Keratinocyte (primary cell): ENCODE data around the gene MEF2A.

Source experiments
- EZH2 ChIP-seq: IDR thresholded peaks from one replicate; pipeline ENCODE4 v1.6.1; 2012; ENCODE audit warnings: inconsistent platforms, mild to moderate bottlenecking, low read length, moderate library complexity
- TF ChIP-seq, protein P1 (sequence below), 3 experiments: IDR thresholded peaks in 1 of 3; conservative IDR thresholded peaks in 1 of 3; optimal IDR thresholded peaks in 1 of 3; 2 replicates in 2 of 3; 3 replicates in 1 of 3; pipeline versions ENCODE3 to v1.5.1; 2011; ENCODE audit warnings: low read length in 3 of 3, mild to moderate bottlenecking in 3 of 3, moderate library complexity in 2 of 3, control low read depth in 1 of 3, inconsistent platforms in 1 of 3; ENCODE audit not compliant: insufficient read depth in 2 of 3; ENCODE audit errors: extremely low read depth in 1 of 3

DNA sequence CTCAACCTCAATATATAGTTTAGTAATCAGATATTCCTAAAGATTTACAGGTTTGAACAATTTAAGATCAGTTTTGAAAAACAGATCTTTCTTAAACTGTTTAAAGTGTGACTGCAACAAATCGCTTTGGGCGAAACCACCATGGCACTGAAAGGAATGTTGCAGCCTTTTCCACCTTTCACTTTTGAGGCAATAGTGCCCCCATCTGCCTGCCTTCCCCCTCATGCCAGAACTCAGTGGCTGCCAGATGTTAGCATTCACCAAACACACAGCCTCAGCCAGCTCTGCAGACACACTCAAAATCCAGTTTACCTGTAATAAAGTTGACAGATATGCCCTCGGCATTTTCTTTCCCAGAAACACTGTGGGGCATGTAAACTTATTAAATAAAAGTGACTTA is 164.1 kb downstream of the MEF2A start:
- TF ChIP-seq, protein P1, sequence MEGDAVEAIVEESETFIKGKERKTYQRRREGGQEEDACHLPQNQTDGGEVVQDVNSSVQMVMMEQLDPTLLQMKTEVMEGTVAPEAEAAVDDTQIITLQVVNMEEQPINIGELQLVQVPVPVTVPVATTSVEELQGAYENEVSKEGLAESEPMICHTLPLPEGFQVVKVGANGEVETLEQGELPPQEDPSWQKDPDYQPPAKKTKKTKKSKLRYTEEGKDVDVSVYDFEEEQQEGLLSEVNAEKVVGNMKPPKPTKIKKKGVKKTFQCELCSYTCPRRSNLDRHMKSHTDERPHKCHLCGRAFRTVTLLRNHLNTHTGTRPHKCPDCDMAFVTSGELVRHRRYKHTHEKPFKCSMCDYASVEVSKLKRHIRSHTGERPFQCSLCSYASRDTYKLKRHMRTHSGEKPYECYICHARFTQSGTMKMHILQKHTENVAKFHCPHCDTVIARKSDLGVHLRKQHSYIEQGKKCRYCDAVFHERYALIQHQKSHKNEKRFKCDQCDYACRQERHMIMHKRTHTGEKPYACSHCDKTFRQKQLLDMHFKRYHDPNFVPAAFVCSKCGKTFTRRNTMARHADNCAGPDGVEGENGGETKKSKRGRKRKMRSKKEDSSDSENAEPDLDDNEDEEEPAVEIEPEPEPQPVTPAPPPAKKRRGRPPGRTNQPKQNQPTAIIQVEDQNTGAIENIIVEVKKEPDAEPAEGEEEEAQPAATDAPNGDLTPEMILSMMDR (optimal IDR thresholded peaks at IDR 0.05 in 1 of 3, IDR thresholded peaks at IDR 0.05 in 1 of 3, conservative IDR thresholded peaks at IDR 0.05 in 1 of 3; ENCODE audit: extremely low read depth in 1 of 3, insufficient read depth in 2 of 3, low read length in 3 of 3): peak; percentile 34 to 90 (median 70)
- TF ChIP-seq EZH2: no peak
